WTC11 (cell line): ENCODE measurements around the gene PTPN13. TPM values are rescaled to one million over a fixed set of nuclear protein-coding genes. Genes with fewer than 3 reads are reported as not detected.

Experiments
- ATAC-seq: fragments of 200-7000 bp; cut with Tn5 transposase; 2 replicates; pipeline ENCODE4 v1.10.0; 2021; ENCODE audit warnings: mild to moderate bottlenecking, moderate library complexity
- CTCF ChIA-PET: fragments of 300-600 bp; sonication (Branson Sonifier 250); formaldehyde crosslinking; loops from one replicate; lab custom pipeline; 2021; ENCODE audit warnings: antibody characterized with exemption; lab: Charles Lee
- POLR2A ChIA-PET: fragments of 350-600 bp; sonication (Branson Sonifier 250); formaldehyde crosslinking; loops from one replicate; lab custom pipeline; 2021; ENCODE audit warnings: antibody characterized with exemption; lab: Charles Lee
- DNase-seq: peaks from one replicate; pipeline ENCODE4 v3.0.0; 2021; ENCODE audit warnings: low spot score
- H3K27ac Mint-ChIP-seq: 2 replicates; pipeline ENCODE4 v1.8.0; 2021; ENCODE audit warnings: mixed read lengths
- H3K27me3 Mint-ChIP-seq: 2 replicates; pipeline ENCODE4 v1.8.0; 2021; ENCODE audit warnings: low read depth, mild to moderate bottlenecking, moderate library complexity, mixed read lengths
- H3K36me3 Mint-ChIP-seq: 2 replicates; pipeline ENCODE4 v1.8.0; 2021; ENCODE audit warnings: mixed read lengths
- H3K4me1 Mint-ChIP-seq: 2 replicates; pipeline ENCODE4 v1.8.0; 2022; ENCODE audit warnings: mixed read lengths
- H3K4me3 Mint-ChIP-seq: 2 replicates; pipeline ENCODE4 v1.8.0; 2021; ENCODE audit warnings: mild to moderate bottlenecking, moderate library complexity, mixed read lengths
- H3K9me3 Mint-ChIP-seq: 2 replicates; pipeline ENCODE4 v1.8.0; 2021; ENCODE audit warnings: mixed read lengths
- AFF4 ChIP-seq: sonication (generic); formaldehyde crosslinking; IDR thresholded peaks from 2 replicates; pipeline ENCODE4 v1.8.1; 2023; ENCODE audit warnings: mild to moderate bottlenecking, missing genetic modification reagents, borderline replicate concordance
- CREM ChIP-seq: sonication (generic); formaldehyde crosslinking; IDR thresholded peaks from 2 replicates; pipeline ENCODE4 v1.8.1; 2022; ENCODE audit warnings: mild to moderate bottlenecking, missing genetic modification reagents, moderate library complexity
- E2F5 ChIP-seq: sonication (generic); formaldehyde crosslinking; IDR thresholded peaks from 2 replicates; pipeline ENCODE4 v1.8.1; 2022; ENCODE audit warnings: mild to moderate bottlenecking, moderate library complexity, missing genetic modification reagents
- ESRRA ChIP-seq: sonication (generic); formaldehyde crosslinking; IDR thresholded peaks from 2 replicates; pipeline ENCODE4 v1.8.1; 2022; ENCODE audit warnings: mild to moderate bottlenecking, missing genetic modification reagents, borderline replicate concordance
- FOXK1 ChIP-seq: sonication (generic); formaldehyde crosslinking; IDR thresholded peaks from 2 replicates; pipeline ENCODE4 v1.8.0; 2022; ENCODE audit warnings: mild to moderate bottlenecking, moderate library complexity, missing genetic modification reagents
- FOXP4 ChIP-seq: sonication (generic); formaldehyde crosslinking; IDR thresholded peaks from 2 replicates; pipeline ENCODE4 v1.8.0; 2022; ENCODE audit warnings: mild to moderate bottlenecking, missing genetic modification reagents
- GRHL2 ChIP-seq: fragments of 250-450 bp; sonication (Bioruptor Pico); IDR thresholded peaks from 2 replicates; pipeline ENCODE4 v1.8.0; 2022; ENCODE audit warnings: mild to moderate bottlenecking, moderate library complexity; ENCODE audit not compliant: insufficient replicate concordance, severe bottlenecking
- MLX ChIP-seq: sonication (generic); formaldehyde crosslinking; IDR thresholded peaks from 2 replicates; pipeline ENCODE4 v1.8.1; 2023; ENCODE audit warnings: mild to moderate bottlenecking, missing genetic modification reagents, moderate library complexity
- NFYB ChIP-seq: sonication (generic); formaldehyde crosslinking; conservative IDR thresholded peaks from 2 replicates; pipeline ENCODE4 v1.8.0; 2022; ENCODE audit warnings: low read depth, missing genetic modification reagents
- PREB ChIP-seq: sonication (generic); formaldehyde crosslinking; IDR thresholded peaks from 2 replicates; pipeline ENCODE4 v1.8.1; 2022; ENCODE audit warnings: mild to moderate bottlenecking, missing genetic modification reagents, moderate library complexity, borderline replicate concordance
- RELA ChIP-seq: sonication (generic); formaldehyde crosslinking; IDR thresholded peaks from 2 replicates; pipeline ENCODE4 v1.8.1; 2022; ENCODE audit warnings: missing genetic modification reagents, mild to moderate bottlenecking, borderline replicate concordance
- SOX15 ChIP-seq: fragments of 250-450 bp; sonication (Bioruptor Pico); IDR thresholded peaks from 2 replicates; pipeline ENCODE4 v1.9.0; 2021; ENCODE audit warnings: mild to moderate bottlenecking
- TEAD1 ChIP-seq: sonication (generic); formaldehyde crosslinking; IDR thresholded peaks from 2 replicates; pipeline ENCODE4 v1.8.0; 2022; ENCODE audit warnings: mild to moderate bottlenecking, missing genetic modification reagents
- USF2 ChIP-seq: sonication (generic); formaldehyde crosslinking; IDR thresholded peaks from 2 replicates; pipeline ENCODE4 v1.8.1; 2023; ENCODE audit warnings: mild to moderate bottlenecking, missing genetic modification reagents, moderate library complexity
- ZMAT4 ChIP-seq: fragments of 250-450 bp; sonication (Bioruptor Pico); IDR thresholded peaks from 2 replicates; pipeline ENCODE4 v1.9.0; 2021; ENCODE audit warnings: mild to moderate bottlenecking
- ZNF121 ChIP-seq: sonication (generic); formaldehyde crosslinking; IDR thresholded peaks from 2 replicates; pipeline ENCODE4 v1.8.0; 2023; ENCODE audit warnings: missing genetic modification reagents
- ZNF425 ChIP-seq: fragments of 250-450 bp; sonication (Bioruptor Pico); conservative IDR thresholded peaks from 2 replicates; pipeline ENCODE4 v1.9.0; 2021; ENCODE audit warnings: mild to moderate bottlenecking
- ZNF532 ChIP-seq: fragments of 250-450 bp; sonication (Bioruptor Pico); IDR thresholded peaks from 2 replicates; pipeline ENCODE4 v1.9.0; 2021; ENCODE audit warnings: mild to moderate bottlenecking, borderline replicate concordance
- ZSCAN18 ChIP-seq: fragments of 250-450 bp; sonication (Bioruptor Pico); IDR thresholded peaks from 2 replicates; pipeline ENCODE4 v2.1.2; 2022; ENCODE audit warnings: mild to moderate bottlenecking, moderate library complexity
- total RNA-seq: library from RNA; stranded (reverse); gene quantifications from 3 replicates; pipeline ENCODE4 v1.2.3, GENCODE V29; 2021

Gene PTPN13
- total RNA-seq, 1 experiment from 2014 or later = 49.7 TPM

GRCh38 chr4:86657382-86657781 lies 63.3 kb downstream of the PTPN13 start:
- ChIA-PET POLR2A (no interaction called here), CTCF (no interaction called here)
- peaks cover 6% of the 10 kb centered on the region for H3K27me3 Mint-ChIP-seq
- H3K9me3 Mint-ChIP-seq = peaks cover 47% of the 10 kb centered on the region
- H3K27ac Mint-ChIP-seq = no peak overlapping the region
- peaks cover 53% of the 10 kb centered on the region for H3K36me3 Mint-ChIP-seq
- TF ChIP-seq NFYB (CRISPR knock-in tag) (no peak), ZNF532 (CRISPR knock-in tag) (no peak), RELA (CRISPR knock-in tag) (no peak), PREB (CRISPR knock-in tag) (no peak), USF2 (no peak), ZSCAN18 (CRISPR knock-in tag) (no peak), ESRRA (CRISPR knock-in tag) (no peak), AFF4 (CRISPR knock-in tag) (no peak), FOXK1 (CRISPR knock-in tag) (no peak), ZNF121 (no peak), ZNF425 (no peak), MLX (no peak), GRHL2 (CRISPR knock-in tag) (no peak), FOXP4 (CRISPR knock-in tag) (no peak), TEAD1 (CRISPR knock-in tag) (no peak), E2F5 (CRISPR knock-in tag) (no peak), SOX15 (CRISPR knock-in tag) (no peak), ZMAT4 (no peak), CREM (CRISPR knock-in tag) (no peak)
- H3K4me3 Mint-ChIP-seq = no peak overlapping the region
- ATAC-seq (no peak), DNase-seq (no peak)
- H3K4me1 Mint-ChIP-seq = no peaks in the 10 kb centered on the region
